Central memory CD8-positive, alpha-beta T cell (primary cell): ENCODE measurements around the gene C12orf75.

Experiments
- ATAC-seq: fragments of 150-1000 bp; cut with Tn5 transposase; replicated peaks from 2 replicates; pipeline ENCODE4 v1.10.0; 2022; ENCODE audit warnings: mild to moderate bottlenecking, moderate FRiP score, moderate number of reproducible peaks; ENCODE audit not compliant: poor library complexity, severe bottlenecking; ENCODE audit errors: extremely low read depth
- DNase-seq, 2 donors: peaks; one replicate each; pipeline ENCODE4 v3.0.0; 2021; ENCODE audit warnings: low spot score in 2 of 2
- H3K27ac Mint-ChIP-seq: one replicate; pipeline ENCODE4 v1.8.0; 2022; ENCODE audit warnings: low read depth, mild to moderate bottlenecking, moderate library complexity, mixed read lengths
- H3K27me3 Mint-ChIP-seq: one replicate; pipeline ENCODE4 v1.8.0; 2022; ENCODE audit warnings: mixed read lengths
- H3K36me3 Mint-ChIP-seq: one replicate; pipeline ENCODE4 v1.8.0; 2022; ENCODE audit warnings: mild to moderate bottlenecking, moderate library complexity, mixed read lengths; ENCODE audit not compliant: insufficient read depth
- H3K4me1 Mint-ChIP-seq: one replicate; pipeline ENCODE4 v1.8.0; 2022; ENCODE audit warnings: mixed read lengths
- H3K4me3 Mint-ChIP-seq: one replicate; pipeline ENCODE4 v1.8.0; 2022; ENCODE audit warnings: mild to moderate bottlenecking, moderate library complexity, mixed read lengths
- H3K9me3 Mint-ChIP-seq: one replicate; pipeline ENCODE4 v1.8.0; 2022; ENCODE audit warnings: mixed read lengths

Gene C12orf75

GRCh38 chr12:105419606-105420005 is 89.1 kb downstream of the C12orf75 start:
- Mint-ChIP-seq H3K4me1 (no peaks in the 10 kb centered on the region), H3K27ac (no peak overlapping the region), H3K4me3 (no peak overlapping the region), H3K36me3 (no peaks in the 10 kb centered on the region), H3K27me3 (no peaks in the 10 kb centered on the region), H3K9me3 (no peaks in the 10 kb centered on the region)
- ATAC-seq (no peak), DNase-seq (no peak)

GRCh38 chr12:105420046-105420445 is 89.6 kb downstream of the C12orf75 start:
- H3K27ac Mint-ChIP-seq, result no peak overlapping the region

GRCh38 chr12:105420659-105421240 is 90.3 kb downstream of the C12orf75 start:
- Mint-ChIP-seq H3K36me3 (no peaks in the 10 kb centered on the region), H3K4me1 (no peaks in the 10 kb centered on the region), H3K27me3 (no peaks in the 10 kb centered on the region), H3K27ac (no peak overlapping the region), H3K4me3 (no peak overlapping the region), H3K9me3 (no peaks in the 10 kb centered on the region)
- no peak for ATAC-seq
- peak; percentile 35 to 38 for DNase-seq

More at GRCh38 chr12:105420046-105420445, 89.6 kb downstream of the C12orf75 start:
- no peak overlapping the region for H3K4me3 Mint-ChIP-seq
- no peaks in the 10 kb centered on the region for H3K9me3 Mint-ChIP-seq
- no peaks in the 10 kb centered on the region for H3K36me3 Mint-ChIP-seq
- DNase-seq, result no peak
- no peaks in the 10 kb centered on the region for H3K27me3 Mint-ChIP-seq
- H3K4me1 Mint-ChIP-seq, result no peaks in the 10 kb centered on the region
- ATAC-seq, result no peak
